Stimulated activated CD4-positive, alpha-beta T cell treated with anti-CD3 and anti-CD28 coated beads, Interleukin-12 subunit alpha, Interleukin-12 subunit beta, amount 100 ng/mL, for 4 hours (primary cell): ENCODE measurements around the gene A2ML1.
"Not testable (repeated sequence)": the region's sequence is repeated elsewhere in the genome, so short reads cannot be mapped to it uniquely, and the experiment has no call there.

Source experiments
- DNase-seq: peaks from one replicate; pipeline ENCODE4 v3.0.0-alpha.2; 2020

Gene A2ML1

DNA sequence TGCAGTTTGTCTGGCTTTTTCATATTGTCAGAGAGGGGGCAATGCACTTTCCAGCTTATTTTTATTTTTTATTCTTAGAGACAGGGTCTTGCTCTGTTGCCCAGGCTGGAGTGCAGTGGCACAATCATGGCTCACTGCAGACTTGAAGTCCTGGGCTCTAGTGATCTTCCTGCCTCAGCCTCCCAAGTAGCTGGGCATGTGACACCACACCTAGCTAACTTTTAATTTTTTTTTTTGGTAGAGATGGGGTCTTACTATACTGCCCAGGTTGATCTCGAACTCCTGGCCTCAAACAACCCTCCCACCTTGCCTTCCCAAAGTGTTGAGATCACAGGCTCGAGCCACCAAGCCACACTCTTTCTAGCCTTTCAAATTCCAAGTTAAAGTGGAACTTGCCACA lies 3.9 kb upstream of the A2ML1 start:
- no peak for DNase-seq

DNA sequence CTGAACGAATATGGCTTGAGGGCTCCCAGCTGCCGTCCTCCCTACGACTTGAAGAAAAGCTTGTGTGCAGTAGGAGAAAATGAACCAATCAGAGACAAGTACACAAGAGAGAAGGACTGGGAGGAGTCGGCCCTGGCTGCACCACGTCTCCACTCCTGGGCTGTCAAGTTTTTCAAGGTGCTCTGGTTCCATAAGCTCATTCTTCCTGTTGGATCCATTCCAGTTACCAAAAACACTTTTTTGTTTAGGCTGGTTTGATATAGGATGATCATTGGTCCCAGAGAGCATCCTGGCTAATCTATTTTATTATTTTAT lies 2.8 kb upstream of the A2ML1 start:
- DNase-seq = no peak

DNA sequence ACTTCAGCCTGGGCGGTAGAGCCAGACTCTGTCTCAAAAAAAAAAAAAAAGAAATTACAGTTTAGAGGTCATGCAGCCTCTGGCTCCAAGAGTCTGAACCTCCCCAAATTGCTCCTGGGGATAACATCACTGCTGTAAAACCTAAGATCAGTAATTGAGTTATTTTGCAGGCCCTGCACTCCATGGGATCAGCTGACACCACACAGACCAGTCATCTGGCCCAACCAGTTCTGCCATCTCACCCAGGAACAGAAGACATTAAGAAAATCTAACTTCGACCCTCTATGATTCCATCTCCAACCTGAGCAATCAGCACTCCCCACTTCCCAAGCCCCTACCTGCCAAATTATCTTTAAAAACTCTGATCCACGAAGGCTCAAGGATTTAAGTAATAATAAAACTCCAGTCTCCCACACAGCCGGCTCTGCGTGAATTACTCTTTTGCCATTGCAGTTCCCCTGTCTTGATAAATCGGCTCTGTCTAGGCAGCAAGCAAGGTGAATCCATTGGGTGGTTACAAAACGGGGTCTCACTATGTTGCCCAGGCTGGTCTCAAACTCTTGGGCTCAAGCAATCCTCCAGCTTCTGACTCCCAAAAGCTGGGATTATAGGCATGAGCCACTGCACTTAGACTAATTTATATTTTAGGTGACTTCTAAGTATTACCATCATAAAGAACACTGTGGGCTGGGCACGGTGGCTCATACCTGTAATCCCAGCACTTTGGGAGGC lies 1.6 kb upstream of the A2ML1 start:
- DNase-seq = not testable (repeated sequence)

DNA sequence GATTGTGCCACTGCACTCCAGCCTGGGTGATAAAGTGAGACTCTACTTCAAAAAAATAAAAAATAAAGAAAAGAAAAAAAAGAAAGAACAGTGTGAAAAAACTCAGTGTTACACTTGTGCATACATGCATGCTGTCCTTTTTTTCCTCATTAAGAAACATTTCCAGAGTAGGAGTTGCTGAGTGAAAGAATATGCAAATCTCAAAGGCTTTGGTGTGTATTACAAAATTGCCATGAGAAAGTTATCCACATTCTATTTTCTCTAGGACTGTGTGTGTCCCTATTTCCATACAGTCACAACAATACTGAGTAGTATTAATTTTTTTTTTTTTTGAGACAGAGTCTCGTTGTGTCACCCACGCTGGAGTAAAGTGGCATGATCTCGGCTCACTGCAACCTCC lies 830 bp upstream of the A2ML1 start:
- DNase-seq = no peak

DNA sequence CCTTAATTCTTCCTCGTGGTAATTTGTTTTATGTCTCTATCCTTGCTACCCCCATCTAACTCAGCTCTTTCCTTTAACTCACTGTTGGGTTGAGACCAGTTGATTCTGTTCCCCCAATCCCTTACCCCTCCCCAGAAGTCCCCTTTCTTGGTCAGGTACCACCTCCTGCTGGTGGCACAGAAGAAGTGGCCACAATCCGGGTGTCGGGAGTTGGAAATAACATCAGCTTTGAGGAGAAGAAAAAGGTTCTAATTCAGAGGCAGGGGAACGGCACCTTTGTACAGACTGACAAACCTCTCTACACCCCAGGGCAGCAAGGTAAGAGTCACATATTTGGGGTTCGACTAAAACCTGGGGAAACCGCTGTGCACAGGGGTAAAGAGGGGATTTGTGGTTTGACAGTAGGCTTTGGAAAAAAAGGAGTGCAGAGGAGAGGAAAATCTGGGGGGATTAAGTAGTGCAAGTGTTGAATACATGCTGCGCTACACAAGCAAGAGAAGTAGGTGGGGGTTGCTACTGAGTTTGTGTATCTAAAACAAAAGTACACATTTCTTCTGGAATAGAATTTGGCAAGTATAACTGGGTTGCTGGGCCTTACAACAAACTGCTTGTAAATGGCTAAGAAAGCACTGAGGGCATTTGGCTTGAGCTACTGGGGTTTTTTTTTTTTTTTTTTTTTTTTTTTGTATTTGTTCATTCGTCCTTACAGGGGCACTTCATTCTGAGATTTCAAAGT lies 1.3 kb downstream of the A2ML1 start:
- no peak for DNase-seq

DNA sequence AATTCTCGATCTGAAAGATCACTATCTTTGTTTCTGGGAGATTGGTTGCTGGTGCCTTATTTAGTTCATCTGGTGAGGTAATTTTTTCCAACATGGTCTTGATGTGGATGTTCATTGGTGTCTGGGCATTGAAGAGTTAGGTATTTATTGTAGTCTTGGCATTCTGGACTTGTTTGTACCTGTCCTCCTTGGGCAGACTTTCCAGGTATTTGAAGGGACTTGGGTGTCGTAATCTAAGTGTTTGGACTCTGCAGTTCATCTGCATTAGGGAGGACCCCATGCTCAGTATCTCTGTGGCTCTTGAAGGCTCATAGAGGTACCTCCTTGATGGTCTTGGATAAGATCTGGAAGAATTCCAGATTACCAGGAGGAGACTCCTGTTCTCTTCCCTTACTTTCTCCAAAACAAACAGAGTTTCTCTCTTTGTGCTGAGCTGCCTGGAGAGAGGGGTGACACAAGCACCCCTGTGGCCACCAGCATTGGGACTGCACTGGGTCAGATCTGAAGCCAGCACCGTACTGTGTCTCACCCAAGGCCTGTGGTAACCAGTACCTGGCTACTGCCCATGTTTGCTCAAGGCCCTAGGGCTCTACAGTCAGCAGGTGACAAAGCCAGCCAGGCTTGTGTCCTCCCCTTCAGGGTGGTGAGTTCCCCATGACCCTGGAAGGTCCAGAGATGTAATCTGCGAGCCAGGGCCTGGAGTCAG lies 5.3 kb downstream of the A2ML1 start:
- DNase-seq = no peak

DNA sequence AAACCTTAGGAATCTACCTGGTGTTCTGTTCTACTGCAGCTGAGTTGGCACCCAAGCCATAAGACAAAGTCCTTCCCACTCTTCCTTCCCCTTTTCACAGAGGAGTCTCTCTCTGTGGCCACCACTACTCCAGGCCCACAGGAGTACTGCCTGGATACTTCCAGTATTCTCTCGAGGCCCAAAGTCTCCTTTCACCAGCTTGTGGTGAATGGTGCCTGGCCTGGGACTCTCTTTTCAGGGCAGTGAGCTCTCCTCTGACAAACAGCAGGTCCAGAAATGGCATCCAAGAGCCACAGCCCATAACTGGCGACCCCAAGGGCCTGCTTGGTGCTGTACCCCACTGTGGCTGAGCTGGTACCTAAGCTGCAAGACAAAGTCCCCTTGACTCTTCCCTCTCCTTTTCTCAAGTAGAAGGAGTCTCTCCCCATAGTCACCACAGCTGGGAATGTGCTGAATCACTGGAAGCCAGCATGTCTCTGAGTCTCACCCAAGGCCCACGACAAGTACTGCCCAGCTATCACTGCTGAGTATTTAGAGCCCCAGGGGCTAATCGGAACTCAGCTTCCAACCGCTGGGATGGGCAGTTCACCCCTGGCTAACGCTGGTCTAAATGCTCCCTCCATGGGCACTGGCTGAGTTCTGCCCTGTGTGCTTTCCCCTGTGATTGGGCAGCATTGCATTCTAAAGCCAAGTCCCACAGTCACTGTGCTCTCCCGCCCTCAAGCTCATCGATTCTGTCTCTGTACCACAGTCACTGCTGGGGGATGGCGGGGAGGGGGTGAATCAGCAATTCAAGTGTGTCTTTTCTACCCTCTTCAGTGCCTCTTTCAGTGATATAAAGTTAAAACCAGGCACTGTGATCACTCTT lies 6.1 kb downstream of the A2ML1 start:
- no peak for DNase-seq

DNA sequence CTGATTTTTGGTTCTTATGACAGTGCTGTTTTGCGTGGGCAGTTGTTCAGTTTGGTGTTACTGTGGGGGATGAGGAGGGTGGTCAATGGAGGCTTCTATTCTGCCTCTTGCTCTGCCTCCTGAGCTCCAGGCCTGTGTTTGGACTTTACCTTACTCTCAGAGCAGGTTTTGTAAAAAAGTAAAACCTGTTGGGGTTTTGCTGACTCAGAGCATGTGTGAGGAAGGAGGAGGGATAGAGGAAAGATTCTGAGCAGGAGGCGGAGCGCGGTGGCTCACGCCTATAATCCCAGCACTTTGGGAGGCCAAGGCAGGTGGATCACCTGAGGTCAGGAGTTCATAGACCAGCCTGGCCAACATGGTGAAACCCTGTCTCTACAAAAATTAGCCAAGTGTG lies 6.7 kb downstream of the A2ML1 start:
- no peak for DNase-seq

DNA sequence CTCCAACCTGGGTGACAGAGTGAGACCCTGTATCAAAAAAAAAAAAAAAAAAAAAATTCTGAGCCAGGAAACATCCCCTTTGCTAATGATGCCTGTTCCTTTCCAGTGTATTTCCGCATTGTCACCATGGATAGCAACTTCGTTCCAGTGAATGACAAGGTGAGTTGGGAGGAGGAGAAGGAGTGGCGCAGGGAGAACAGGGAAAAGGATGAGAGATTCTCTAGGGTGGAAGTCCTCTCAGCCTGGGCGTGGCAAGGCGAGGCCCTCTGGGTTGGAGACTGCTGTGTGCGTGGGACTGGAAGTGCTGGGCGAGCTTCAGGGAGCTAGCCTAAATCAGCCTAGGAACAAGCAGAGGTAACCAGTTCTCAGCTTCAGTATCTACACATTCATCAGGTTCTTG lies 7.2 kb downstream of the A2ML1 start:
- DNase-seq = no peak

DNA sequence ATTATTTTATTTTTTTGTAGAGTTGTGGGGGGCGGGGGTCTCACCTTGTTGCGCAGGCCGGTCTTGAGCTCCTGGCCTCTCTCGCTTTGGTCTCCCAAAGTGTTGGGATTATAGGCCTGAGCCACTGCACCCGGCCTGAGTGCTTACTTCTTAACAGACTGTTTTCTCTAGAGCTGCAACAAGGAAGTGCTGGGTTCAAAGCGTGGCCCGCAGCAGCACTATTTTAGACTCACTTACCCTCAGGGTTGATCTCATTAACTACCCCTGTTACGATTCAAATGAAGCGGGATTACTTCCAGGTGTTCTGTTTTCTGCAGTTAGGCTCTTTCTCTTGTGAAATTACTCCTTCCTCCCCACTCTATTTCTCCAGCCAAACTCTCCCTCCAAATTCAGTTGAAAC lies 8.7 kb downstream of the A2ML1 start:
- no peak for DNase-seq

DNA sequence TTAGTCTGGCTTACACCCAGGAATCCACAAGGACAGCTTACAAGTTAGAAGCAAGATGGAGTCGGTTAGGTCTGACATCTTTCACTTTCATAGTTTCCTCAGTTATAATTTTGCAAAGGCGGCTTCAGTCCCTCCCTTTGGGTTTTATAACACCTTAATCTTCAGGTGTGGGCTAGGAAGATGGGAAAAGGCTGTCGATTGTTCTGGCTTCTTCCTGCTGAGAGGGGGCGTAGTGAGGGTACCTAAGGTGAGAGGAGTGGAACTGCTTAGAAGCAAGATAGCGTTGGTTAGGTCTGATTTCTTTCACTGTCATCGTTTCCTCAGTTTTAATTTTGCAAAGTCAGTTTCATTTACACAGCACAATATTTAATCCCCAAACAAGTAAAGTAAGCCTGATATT lies 10.1 kb downstream of the A2ML1 start:
- no peak for DNase-seq

DNA sequence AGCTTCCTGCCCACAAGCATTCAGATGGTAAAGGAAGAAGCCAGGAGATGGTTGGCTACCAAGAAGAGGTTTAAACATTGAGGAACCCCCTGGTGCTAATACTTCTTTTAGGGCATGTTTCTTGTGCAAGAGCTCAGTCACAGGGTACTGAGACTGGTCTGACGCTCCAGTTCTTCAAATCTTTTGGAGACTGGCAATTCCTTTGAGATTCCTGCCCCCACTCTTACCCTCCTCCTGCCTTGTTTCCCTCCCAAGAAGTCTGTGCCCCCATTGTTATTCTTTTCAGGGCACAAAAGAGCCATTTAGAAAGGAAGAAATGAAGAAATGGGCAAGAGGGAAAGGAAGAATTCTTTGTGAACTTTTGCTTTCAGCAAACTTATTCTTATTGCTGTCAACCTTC lies 11.8 kb downstream of the A2ML1 start:
- no peak for DNase-seq

DNA sequence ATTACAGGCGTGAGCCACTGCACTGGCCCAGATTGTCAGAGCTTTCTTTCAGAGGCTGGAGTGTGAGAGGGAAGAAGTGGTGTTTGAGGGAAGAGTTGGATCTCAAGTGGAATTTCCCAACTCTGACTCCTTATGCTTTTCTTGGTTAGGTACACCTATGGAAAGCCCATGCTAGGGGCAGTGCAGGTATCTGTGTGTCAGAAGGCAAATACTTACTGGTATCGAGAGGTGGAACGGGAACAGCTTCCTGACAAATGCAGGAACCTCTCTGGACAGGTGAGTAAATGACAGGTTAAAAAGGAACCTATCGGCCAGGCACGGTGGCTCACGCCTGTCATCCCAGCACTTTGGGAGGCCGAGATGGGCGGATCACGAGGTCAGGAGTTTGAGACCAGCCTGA lies 14.9 kb downstream of the A2ML1 start:
- DNase-seq = no peak

DNA sequence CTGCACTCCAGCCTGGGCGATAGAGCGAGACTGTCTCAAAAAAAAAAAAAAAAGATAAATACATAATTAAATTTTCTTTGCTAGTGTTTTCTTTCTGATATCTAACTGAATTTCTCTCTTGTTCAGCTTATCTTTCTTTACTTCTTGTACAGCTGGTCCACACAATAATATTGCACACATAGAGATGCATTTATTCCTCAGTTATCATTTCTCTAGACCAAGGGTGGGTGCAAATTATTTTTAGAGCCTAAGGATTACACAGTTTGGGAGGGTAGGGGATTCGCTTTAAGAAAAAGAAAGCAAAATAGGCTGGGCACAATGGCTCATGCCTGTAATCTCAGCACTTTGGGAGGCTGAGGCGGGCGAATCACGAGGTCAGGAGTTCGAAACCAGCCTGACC lies 17.9 kb downstream of the A2ML1 start:
- no peak for DNase-seq

DNA sequence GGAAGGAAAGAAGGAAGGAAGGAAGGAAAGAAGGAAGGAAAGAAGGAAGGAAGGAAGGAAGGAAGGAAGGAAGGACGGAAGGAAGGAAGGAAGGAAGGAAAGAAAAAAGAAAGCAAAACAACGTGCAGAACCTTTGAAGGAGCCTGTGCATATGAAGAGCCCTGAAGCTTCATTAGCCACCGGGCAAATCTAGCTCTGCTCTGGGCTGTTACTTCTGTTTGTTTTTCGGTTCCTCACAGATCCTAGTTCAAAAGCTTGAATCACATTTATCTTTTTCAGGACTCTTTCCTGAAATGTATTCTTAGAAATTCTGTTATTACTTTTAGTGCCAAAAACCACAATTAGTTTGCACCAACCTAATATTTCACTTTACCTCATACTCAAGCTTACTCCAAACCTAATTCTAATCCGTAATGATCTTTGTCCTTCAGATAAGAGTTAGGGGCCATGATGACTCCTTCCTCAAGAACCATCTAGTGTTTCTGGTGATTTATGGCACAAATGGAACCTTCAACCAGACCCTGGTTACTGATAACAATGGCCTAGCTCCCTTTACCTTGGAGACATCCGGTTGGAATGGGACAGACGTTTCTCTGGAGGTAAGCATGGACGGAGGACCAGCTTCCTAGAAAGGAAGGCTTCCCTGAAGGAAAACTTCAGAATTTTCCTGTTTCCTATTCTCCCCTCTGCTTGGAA lies 18.7 kb downstream of the A2ML1 start:
- DNase-seq = no peak

DNA sequence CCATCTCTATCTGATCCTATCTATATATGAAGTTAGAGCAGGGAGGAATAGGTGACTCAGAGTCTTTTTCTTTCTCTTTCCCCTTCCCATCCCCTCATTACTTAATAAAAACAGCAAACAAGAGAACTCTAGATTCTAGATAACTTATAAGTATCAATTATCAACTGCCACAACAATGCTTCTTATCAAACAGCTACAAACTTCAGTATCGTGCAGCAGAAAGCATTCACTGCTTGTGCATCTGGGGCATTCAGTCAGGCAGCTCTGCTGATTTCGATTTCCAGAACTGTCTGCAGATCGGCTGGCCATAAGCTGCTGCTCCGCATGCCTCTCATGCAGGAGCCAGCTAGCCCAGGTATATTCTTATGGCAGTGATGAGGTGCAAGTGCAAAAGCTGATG lies 19.4 kb downstream of the A2ML1 start:
- DNase-seq = no peak

DNA sequence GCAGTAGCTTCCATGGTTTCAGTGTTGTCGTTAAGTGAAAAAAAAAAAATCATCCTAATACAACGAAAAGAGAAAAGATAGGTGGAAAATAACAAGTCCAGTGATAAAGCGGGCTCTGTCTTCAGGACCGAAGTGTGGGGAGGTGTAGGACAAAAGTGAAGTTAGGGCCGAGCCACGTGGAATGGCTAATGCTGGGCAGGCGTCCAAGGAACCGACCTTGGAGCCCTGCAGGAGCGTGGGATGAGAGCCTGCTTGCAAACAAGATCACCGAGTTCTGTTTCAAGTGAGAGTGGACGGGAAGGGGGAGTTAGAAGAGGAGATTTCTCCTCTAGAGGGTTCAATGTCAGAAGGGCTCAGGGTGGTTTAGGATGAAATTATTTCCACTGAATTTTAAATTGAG lies 22.2 kb downstream of the A2ML1 start:
- no peak for DNase-seq

DNA sequence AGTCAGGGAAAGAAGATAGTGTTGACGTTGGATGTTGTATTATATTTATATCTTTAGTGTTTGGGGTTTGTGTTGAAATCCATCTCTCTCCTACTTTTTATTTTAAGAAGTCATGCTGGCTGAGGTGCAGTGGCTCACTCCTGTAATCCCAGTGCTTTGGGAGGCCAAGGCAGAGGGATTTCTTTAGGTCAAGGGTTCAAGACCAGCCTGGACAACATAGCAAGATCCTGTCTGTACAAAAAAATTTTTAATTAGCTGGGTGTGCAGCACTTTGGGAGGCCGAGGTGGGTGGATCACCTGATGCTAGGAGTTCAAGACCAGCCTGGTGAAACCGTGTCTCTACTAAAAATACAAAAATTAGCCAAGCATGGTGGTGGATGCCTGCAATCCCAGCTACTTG lies 23.9 kb downstream of the A2ML1 start:
- no peak for DNase-seq

DNA sequence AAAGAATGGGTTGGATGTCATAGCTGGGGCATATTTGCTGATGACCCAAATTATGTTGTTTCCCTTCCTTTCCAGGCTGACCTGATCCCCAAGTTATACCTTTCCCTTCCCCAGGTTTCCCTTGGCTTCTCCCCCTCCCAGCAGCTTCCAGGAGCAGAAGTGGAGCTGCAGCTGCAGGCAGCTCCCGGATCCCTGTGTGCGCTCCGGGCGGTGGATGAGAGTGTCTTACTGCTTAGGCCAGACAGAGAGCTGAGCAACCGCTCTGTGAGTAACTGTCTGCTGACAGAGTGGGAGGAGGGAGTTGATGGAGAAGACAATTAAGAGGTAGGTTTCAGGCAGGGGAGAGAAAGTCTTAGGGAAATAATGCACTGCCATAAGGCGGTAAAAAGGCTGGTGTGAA lies 25.0 kb downstream of the A2ML1 start:
- no peak for DNase-seq

DNA sequence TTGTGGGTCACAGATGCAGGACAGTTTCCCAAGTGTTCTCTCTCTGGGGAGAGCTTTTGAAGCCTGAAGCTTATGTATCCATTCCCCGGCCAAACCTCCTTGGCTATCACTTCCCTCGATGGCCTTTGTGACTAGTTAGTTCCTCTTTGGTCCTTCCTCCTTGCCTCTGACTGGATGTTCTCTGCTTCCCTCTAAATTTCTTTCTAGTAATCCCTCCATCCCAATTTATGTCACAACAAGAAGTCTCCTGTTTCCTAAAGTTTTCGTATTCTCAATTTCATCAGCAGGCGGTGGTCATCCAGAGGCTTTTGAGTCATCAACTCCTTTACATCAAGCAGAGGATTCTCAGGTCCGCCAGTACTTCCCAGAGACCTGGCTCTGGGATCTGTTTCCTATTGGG lies 27.5 kb downstream of the A2ML1 start:
- no peak for DNase-seq

DNA sequence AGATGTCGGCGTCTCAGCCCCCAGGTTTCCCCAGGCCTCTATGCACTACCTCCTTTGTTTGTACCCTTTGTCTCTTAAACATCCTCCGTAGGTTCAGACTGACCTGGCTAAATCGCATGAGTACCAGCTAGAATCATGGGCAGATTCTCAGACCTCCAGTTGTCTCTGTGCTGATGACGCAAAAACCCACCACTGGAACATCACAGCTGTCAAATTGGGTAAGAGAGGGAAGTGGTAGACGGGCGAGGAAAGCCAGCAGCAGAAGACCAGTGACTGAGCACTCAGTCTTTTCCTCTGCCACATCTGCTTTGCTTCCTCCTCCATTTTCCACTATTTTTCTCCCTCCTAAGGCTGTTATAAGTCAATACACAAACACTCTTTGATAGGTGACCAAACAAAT lies 29.7 kb downstream of the A2ML1 start:
- no peak for DNase-seq

DNA sequence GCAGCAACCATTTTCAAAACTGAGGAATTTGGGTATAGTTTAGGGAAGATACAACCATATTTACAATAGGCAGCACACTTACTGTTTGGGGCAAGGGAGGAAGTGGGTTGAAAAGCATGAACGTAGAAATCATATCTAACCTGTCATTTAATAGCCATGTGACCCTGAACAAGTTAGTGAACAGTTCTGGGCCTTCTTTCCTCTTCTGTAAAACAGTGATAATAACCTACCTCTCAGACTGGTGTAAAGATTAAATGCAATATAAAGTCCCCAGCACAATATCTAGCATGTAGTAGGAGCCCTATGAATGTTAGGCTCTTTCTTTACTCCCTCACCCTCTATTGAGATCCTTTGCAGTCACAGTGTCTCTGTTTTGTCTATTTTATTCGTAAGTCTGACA lies 33.5 kb downstream of the A2ML1 start:
- DNase-seq = no peak

DNA sequence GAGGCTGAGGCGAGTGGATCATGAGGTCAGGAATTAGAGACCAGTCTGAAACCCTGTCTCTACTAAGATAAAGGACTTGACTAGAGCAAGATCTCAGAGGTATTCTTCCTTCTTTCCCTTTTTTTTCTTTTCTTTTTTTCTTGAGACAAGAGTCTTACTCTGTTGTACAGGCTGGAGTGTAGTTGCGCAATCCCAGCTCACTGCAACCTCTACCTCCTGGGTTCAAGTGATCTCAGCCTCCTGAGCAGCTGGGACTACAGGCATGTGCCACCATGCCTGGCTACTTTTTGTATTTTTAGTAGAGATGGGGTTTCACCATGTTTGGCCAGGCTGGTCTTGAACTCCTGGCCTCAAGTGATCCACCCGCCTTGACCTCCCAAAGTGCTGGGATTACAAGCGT lies 37.0 kb downstream of the A2ML1 start:
- DNase-seq = not testable (repeated sequence)
